GM12875 (cell line): ENCODE measurements around the gene WNT3A.

Experiments
- H3K4me3 ChIP-seq: one replicate; pipeline ENCODE4 v1.5.1; 2011; ENCODE audit warnings: low read depth, low read length, control low read depth
- CTCF ChIP-seq: IDR thresholded peaks from 2 replicates; pipeline ENCODE4 v1.5.1; 2011; ENCODE audit warnings: low read depth, mild to moderate bottlenecking, control low read depth, inconsistent platforms, low read length, moderate library complexity, borderline replicate concordance; ENCODE audit not compliant: insufficient read depth

WNT3A gene

GRCh38 chr1:228098323-228098931 lies 91.6 kb downstream of the WNT3A start:
- no peak for TF ChIP-seq CTCF
- no peak overlapping the region for H3K4me3 ChIP-seq

GRCh38 chr1:228099331-228099732 lies 92.5 kb downstream of the WNT3A start:
- H3K4me3 ChIP-seq, result no peak overlapping the region
- no peak for TF ChIP-seq CTCF

GRCh38 chr1:228100822-228101613 lies 94.2 kb downstream of the WNT3A start:
- no peak for TF ChIP-seq CTCF

GRCh38 chr1:228101614-228101993 lies 94.8 kb downstream of the WNT3A start:
- TF ChIP-seq CTCF, result no peak
- H3K4me3 ChIP-seq, result peak overlapping the region; percentile 94

More at GRCh38 chr1:228100822-228101613, 94.2 kb downstream of the WNT3A start:
- no peak overlapping the region for H3K4me3 ChIP-seq

GRCh38 chr1:228101994-228102790 lies 95.4 kb downstream of the WNT3A start:
- peak; percentile 36; the same call in 1 of the 2 replicates for TF ChIP-seq CTCF

GRCh38 chr1:228102791-228103620 lies 96.2 kb downstream of the WNT3A start, which contains the start of gene C1orf35:
TSS of gene C1orf35 (minus strand) at chr1:228103325. CDS start at chr1:228103227, 98 bp downstream.
- TF ChIP-seq CTCF, result no peak
- peak within 1 kb of the TSS; percentile 94 for H3K4me3 ChIP-seq

More at GRCh38 chr1:228101994-228102790, 95.4 kb downstream of the WNT3A start:
- peak overlapping the region; percentile 94 for H3K4me3 ChIP-seq
